Duodenal mucosa (tissue), 2 donors: ENCODE data around the gene PNLIPRP2.

Experiments used
- H3K27ac ChIP-seq: one replicate; pipeline ENCODE4 v1.7.0; 2013; ENCODE audit warnings: low read depth, low read length
- H3K27me3 ChIP-seq, 2 donors: one replicate each; pipeline ENCODE4 v1.7.0; 2013; ENCODE audit warnings: low read length in 2 of 2, control low read depth in 1 of 2; ENCODE audit not compliant: insufficient read depth in 2 of 2, control insufficient read depth in 1 of 2
- H3K36me3 ChIP-seq, 2 donors: one replicate each; pipeline ENCODE4 v1.7.0; 2013; ENCODE audit warnings: low read length in 2 of 2, control low read depth in 1 of 2; ENCODE audit not compliant: insufficient read depth in 2 of 2, control insufficient read depth in 1 of 2
- H3K4me1 ChIP-seq, 2 donors: one replicate each; pipeline ENCODE4 v1.7.0; 2013; ENCODE audit warnings: low read length in 2 of 2, control low read depth in 1 of 2; ENCODE audit not compliant: insufficient read depth in 2 of 2, control insufficient read depth in 1 of 2
- H3K4me3 ChIP-seq, 2 donors: one replicate each; pipeline ENCODE4 v1.7.0; 2013; ENCODE audit warnings: low read length in 2 of 2, low read depth in 1 of 2
- H3K9ac ChIP-seq, 2 donors: one replicate each; pipeline ENCODE4 v1.7.0; 2013; ENCODE audit warnings: low read length in 2 of 2, low read depth in 1 of 2
- H3K9me3 ChIP-seq, 2 donors: one replicate each; pipeline ENCODE4 v1.7.0; 2013; ENCODE audit warnings: low read length in 2 of 2, control low read depth in 1 of 2; ENCODE audit not compliant: control insufficient read depth in 1 of 2

PNLIPRP2 gene

GRCh38 chr10:116620423-116621400 lies at the start of gene PNLIPRP2:
Gene PNLIPRP2 (plus strand): TSS chr10:116620953.
- peak within 1 kb of the TSS; percentile 51 for H3K27ac ChIP-seq
- H3K9ac ChIP-seq: peak within 1 kb of the TSS; percentile 58 to 64
- peaks cover 19 to 26% of the 10 kb centered on the region in 2 donors for H3K4me1 ChIP-seq
- peak within 1 kb of the TSS; percentile 59 to 75 for H3K4me3 ChIP-seq
- H3K27me3 ChIP-seq: no peaks in the 10 kb centered on the region
- peaks cover 0 to 1% of the 10 kb centered on the region in 2 donors for H3K36me3 ChIP-seq
- H3K9me3 ChIP-seq: no peaks in the 10 kb centered on the region

DNA sequence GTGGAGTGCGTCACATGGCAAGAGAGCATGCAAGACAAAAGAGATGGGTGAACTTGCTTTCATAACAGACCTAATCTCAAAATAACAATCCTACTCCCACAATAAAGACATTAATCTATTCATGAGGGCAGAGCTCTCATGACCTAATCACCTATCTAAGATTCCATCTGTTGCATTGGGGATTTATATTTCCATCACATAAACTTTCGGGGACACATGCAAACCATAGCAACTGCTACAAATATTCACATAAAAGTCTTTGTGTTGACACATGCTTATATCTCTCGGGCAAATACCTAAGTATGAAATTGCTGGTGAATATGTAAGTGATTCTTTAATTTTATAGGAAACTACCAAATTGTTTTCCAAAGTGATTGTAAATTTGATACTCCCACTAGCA lies 46.0 kb upstream of the PNLIPRP2 start:
- Histone ChIP-seq H3K9ac (no peak overlapping the region), H3K36me3 (no peaks in the 10 kb centered on the region), H3K4me1 (no peaks in the 10 kb centered on the region), H3K27me3 (no peaks in the 10 kb centered on the region), H3K9me3 (no peaks in the 10 kb centered on the region), H3K4me3 (no peak overlapping the region), H3K27ac (no peak overlapping the region)

DNA sequence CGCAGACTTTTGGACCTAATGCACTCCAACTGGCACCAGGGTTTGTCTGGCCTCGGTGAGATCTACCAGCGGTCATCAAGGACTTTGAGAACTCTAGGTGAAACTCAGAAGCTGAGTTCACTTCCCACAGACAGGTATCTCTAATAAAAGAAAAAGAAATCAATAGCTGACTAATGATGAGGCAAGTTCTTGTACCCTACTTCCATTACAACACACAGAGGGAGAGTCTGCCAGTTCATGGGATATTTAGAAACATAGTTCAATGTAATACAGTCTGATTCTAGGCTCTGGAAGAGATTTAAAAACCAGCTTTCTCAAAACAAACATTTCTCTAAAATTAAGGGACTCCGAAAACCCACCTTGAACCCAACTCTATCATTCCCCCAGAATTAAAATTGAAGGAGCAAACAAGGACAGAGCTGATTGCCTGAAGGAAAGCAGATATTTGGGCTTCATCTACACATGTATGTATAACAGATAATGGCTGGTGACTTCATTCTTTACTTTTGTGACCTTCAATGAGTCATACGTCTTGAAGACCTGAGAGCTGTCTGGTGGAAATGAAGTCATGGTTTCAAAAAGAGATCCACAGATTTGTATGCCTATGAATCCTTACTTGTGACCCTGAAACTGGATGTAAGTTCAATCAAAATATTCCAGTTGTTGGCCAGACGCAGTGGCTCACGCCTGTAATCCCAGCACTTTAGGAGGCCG lies 32.7 kb upstream of the PNLIPRP2 start:
- H3K27ac ChIP-seq: no peak overlapping the region
- H3K4me3 ChIP-seq: no peak overlapping the region
- no peaks in the 10 kb centered on the region for H3K36me3 ChIP-seq
- no peaks in the 10 kb centered on the region for H3K9me3 ChIP-seq
- no peak overlapping the region for H3K9ac ChIP-seq
- H3K27me3 ChIP-seq: no peaks in the 10 kb centered on the region
- H3K4me1 ChIP-seq: peaks cover 22 to 23% of the 10 kb centered on the region in 2 donors

DNA sequence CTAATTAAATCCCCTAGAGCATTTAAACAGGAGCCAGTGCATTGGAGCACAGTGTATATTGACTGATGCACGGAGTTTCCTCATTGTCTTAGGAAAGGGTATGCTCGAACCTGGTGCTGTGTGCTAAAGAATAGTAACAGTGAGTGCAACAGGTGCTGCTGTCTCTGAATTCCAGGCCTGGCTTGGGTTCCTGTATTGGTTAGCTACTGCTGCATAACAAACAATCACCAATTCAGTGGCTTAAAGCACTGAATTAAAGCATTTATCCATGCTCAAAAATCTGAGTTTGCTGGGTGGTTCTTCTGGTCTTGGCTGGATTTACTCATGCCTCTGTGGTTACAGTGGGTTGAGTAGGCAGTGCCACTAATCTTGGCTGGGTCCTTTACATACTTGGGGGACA lies 31.8 kb upstream of the PNLIPRP2 start:
- H3K27ac ChIP-seq: no peak overlapping the region
- no peaks in the 10 kb centered on the region for H3K27me3 ChIP-seq
- H3K4me3 ChIP-seq: no peak overlapping the region
- no peak overlapping the region for H3K9ac ChIP-seq
- no peaks in the 10 kb centered on the region for H3K9me3 ChIP-seq
- peaks cover 22 to 23% of the 10 kb centered on the region in 2 donors for H3K4me1 ChIP-seq
- H3K36me3 ChIP-seq: no peaks in the 10 kb centered on the region

- Histone ChIP-seq H3K36me3 (no peaks in the 10 kb centered on the region), H3K9me3 (no peaks in the 10 kb centered on the region), H3K9ac (no peak overlapping the region), H3K4me3 (no peak overlapping the region), H3K27me3 (no peaks in the 10 kb centered on the region), H3K27ac (no peak overlapping the region), H3K4me1 (peaks cover 22 to 23% of the 10 kb centered on the region in 2 donors)
Measured at GRCh38 chr10:116589926-116590325, 30.8 kb upstream of the PNLIPRP2 start.

GRCh38 chr10:116590590-116591444 lies 29.9 kb upstream of the PNLIPRP2 start, which contains the start of gene PNLIPRP1:
Gene PNLIPRP1 (plus strand): TSS chr10:116590959. CDS start chr10:116591130, 171 bp downstream.
- Histone ChIP-seq H3K4me3 (no peak within 1 kb of the TSS), H3K27me3 (no peaks in the 10 kb centered on the region), H3K27ac (no peak within 1 kb of the TSS), H3K36me3 (no peaks in the 10 kb centered on the region), H3K9me3 (no peaks in the 10 kb centered on the region), H3K4me1 (peaks cover 22 to 23% of the 10 kb centered on the region in 2 donors), H3K9ac (no peak within 1 kb of the TSS)

DNA sequence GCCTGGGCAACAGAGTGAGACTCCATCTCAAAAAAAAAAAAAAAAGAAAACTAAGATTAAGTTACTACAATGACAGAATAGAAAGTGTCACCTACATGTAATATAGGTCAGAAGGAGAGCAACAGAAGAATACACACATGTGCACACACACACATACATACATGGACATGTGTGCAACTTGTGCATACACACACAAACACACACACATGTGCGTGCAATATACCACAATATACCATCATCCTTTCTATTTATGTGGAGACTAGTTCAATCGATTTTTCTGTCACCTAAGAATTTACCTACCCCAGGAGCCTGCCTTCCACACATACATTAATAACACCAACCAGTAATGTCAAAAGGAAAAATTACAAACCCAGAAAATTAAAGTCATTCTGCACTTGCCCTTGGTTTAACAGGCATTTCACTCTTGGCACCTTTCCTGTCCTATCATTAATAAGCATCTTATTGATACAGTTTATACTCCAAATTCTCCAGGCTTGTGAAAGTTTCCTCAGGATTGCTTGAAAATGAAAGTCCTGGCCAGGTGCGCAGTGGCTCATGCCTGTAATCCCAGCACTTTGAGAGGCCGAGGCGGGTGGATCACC lies 27.5 kb upstream of the PNLIPRP2 start:
- Histone ChIP-seq H3K36me3 (no peaks in the 10 kb centered on the region), H3K27me3 (no peaks in the 10 kb centered on the region), H3K9me3 (no peaks in the 10 kb centered on the region), H3K4me1 (peaks cover 22 to 23% of the 10 kb centered on the region in 2 donors), H3K4me3 (no peak overlapping the region), H3K9ac (no peak overlapping the region), H3K27ac (no peak overlapping the region)

DNA sequence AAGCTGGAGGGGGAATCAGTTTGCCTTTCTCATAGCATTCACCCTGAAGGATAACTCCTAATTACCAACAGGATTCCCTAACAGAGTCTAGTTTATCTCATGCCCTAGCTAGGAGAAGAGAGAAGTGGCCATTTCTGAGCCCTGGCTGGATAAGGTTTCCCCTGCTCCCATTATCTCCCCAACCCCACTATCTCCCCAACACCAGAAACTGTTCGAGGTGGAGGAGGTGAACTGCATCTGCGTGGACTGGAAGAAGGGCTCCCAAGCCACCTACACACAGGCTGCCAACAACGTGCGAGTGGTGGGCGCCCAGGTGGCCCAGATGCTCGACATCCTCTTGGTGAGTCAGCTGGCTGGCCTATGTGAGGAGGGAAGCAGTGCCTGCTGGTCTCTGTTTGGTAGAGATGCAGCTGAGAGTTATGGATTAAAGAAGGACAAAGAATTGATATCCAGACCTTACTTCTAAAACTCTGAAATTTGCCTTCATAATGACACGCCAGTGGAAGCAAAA lies 26.2 kb upstream of the PNLIPRP2 start:
- H3K9ac ChIP-seq: no peak overlapping the region
- H3K36me3 ChIP-seq: no peaks in the 10 kb centered on the region
- peaks cover 16 to 23% of the 10 kb centered on the region in 2 donors for H3K4me1 ChIP-seq
- H3K4me3 ChIP-seq: no peak overlapping the region
- H3K9me3 ChIP-seq: no peaks in the 10 kb centered on the region
- H3K27me3 ChIP-seq: no peaks in the 10 kb centered on the region
- H3K27ac ChIP-seq: no peak overlapping the region

DNA sequence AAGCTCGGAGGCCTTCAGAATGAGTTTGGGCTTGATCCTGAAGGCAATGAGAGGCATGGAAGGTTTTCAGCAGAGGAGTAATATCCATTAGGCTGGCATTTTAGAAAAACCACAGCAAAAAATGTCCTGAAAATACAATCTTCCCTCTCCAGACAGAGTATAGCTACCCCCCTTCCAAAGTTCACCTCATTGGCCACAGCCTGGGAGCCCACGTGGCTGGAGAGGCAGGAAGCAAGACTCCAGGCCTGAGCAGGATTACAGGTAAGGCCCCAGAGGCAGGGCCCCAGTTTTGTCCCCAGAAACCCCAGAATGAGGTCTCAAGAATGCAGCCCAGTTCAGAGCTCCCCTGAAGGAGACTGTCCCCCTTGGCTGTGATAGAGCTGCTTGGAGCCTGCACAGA lies 24.7 kb upstream of the PNLIPRP2 start:
- no peak overlapping the region for H3K9ac ChIP-seq
- H3K9me3 ChIP-seq: no peaks in the 10 kb centered on the region
- H3K27me3 ChIP-seq: no peaks in the 10 kb centered on the region
- no peak overlapping the region for H3K4me3 ChIP-seq
- no peaks in the 10 kb centered on the region for H3K36me3 ChIP-seq
- H3K27ac ChIP-seq: no peak overlapping the region
- H3K4me1 ChIP-seq: peaks cover 5 to 11% of the 10 kb centered on the region in 2 donors
